Liver (tissue), 3 donors: ENCODE results near the gene SCRN1.

Source experiments
- ATF3 ChIP-seq: IDR thresholded peaks from 2 replicates; pipeline ENCODE4 v1.6.1; 2016; ENCODE audit warnings: antibody characterized with exemption
- CTCF ChIP-seq: fragments of 150-350 bp; IDR thresholded peaks from 2 replicates; pipeline ENCODE4 v1.5.1; 2017; ENCODE audit warnings: improper control_type of control experiment, low read depth, low read length; ENCODE audit not compliant: missing input control
- GABPA ChIP-seq, 2 donors: IDR thresholded peaks in 1 of 2; conservative IDR thresholded peaks in 1 of 2; 2 replicates each; pipeline ENCODE4 v1.6.1; 2016; ENCODE audit warnings: antibody characterized with exemption in 2 of 2, mild to moderate bottlenecking in 1 of 2, moderate library complexity in 1 of 2
- JUND ChIP-seq, 2 donors: IDR thresholded peaks; 2 replicates each; pipeline ENCODE4 v1.6.1; 2016; ENCODE audit warnings: antibody characterized with exemption in 2 of 2
- MAX ChIP-seq: IDR thresholded peaks from 2 replicates; pipeline ENCODE4 v1.6.1; 2016; ENCODE audit warnings: antibody characterized with exemption
- REST ChIP-seq: IDR thresholded peaks from 2 replicates; pipeline ENCODE4 v1.6.1; 2016; ENCODE audit warnings: antibody characterized with exemption, mild to moderate bottlenecking
- SP1 ChIP-seq: IDR thresholded peaks from 2 replicates; pipeline ENCODE4 v1.6.1; 2018; ENCODE audit warnings: antibody characterized with exemption, mild to moderate bottlenecking
- TAF1 ChIP-seq: conservative IDR thresholded peaks from 2 replicates; pipeline ENCODE4 v1.6.1; 2016; ENCODE audit warnings: antibody characterized with exemption, mild to moderate bottlenecking
- YY1 ChIP-seq: IDR thresholded peaks from 2 replicates; pipeline ENCODE4 v1.6.1; 2016; ENCODE audit warnings: antibody characterized with exemption, mild to moderate bottlenecking
- donor health status: healthy.
- donor health status: healthy.

GRCh38 chr7:29886827-29887226 is 102.8 kb downstream of the SCRN1 start:
- TF ChIP-seq JUND (IDR thresholded peaks at IDR 0.05) (no peak), CTCF (no peak), YY1 (no peak), SP1 (no peak), REST (no peak), TAF1 (no peak), ATF3 (no peak), MAX (no peak), GABPA (IDR thresholded peaks at IDR 0.05 in 1 of 2, conservative IDR thresholded peaks at IDR 0.05 in 1 of 2) (no peak)
